HEK293 (cell line): ENCODE measurements around the gene ARMC12.

Experiments
- CTCF ChIA-PET: fragments of 350-600 bp; formaldehyde crosslinking; extraction: SDS; loops from one replicate; lab custom pipeline; 2021; ENCODE audit warnings: antibody characterized with exemption; lab: Yijun Ruan, JAX
- POLR2A ChIA-PET: fragments of 300-600 bp; formaldehyde crosslinking; extraction: SDS; loops from one replicate; lab custom pipeline; 2020; ENCODE audit warnings: antibody characterized with exemption, inconsistent platforms; lab: Yijun Ruan, JAX
- H3K27ac ChIP-seq: fragments of 200-500 bp; sonication (Bioruptor generic); 2 replicates; pipeline ENCODE4 v1.5.1; 2014; ENCODE audit warnings: low read depth, low read length, control low read depth, inconsistent platforms; ENCODE audit errors: extremely low read depth
- H3K36me3 ChIP-seq, 2 experiments: fragments of 200-500 bp in 1 of 2; sonication (Bioruptor generic) in 1 of 2; 1 replicate in 1 of 2; 2 replicates in 1 of 2; pipeline ENCODE4 v1.5.1; 2014 to 2017; ENCODE audit warnings: inconsistent platforms in 2 of 2, low read length in 2 of 2; ENCODE audit not compliant: control insufficient read depth in 2 of 2, insufficient read depth in 1 of 2
- H3K4me1 ChIP-seq: fragments of 200-500 bp; sonication (Bioruptor generic); 2 replicates; pipeline ENCODE4 v1.5.1; 2014; ENCODE audit warnings: mild to moderate bottlenecking, low read length, inconsistent platforms; ENCODE audit not compliant: control insufficient read depth, insufficient read depth
- H3K4me3 ChIP-seq: 2 replicates; pipeline ENCODE4 v1.5.1; 2011; ENCODE audit warnings: low read depth, mild to moderate bottlenecking, control low read depth, low read length, moderate library complexity
- H3K9me3 ChIP-seq: fragments of 200-500 bp; sonication (Bioruptor generic); 2 replicates; pipeline ENCODE4 v1.5.1; 2014; ENCODE audit warnings: low read depth, low read length, inconsistent platforms; ENCODE audit not compliant: control insufficient read depth, insufficient read depth
- BCL11B ChIP-seq: fragments of 450-650 bp; formaldehyde crosslinking; IDR thresholded peaks from 2 replicates; pipeline ENCODE4 v1.5.1; 2016; ENCODE audit warnings: low read depth, missing biosample characterization, missing genetic modification characterization
- INSM2 ChIP-seq: fragments of 450-650 bp; formaldehyde crosslinking; IDR thresholded peaks from 2 replicates; pipeline ENCODE4 v1.5.1; 2016; ENCODE audit warnings: missing biosample characterization, missing genetic modification characterization
- KLF1 ChIP-seq: fragments of 450-650 bp; formaldehyde crosslinking; IDR thresholded peaks from 2 replicates; pipeline ENCODE4 v1.5.1; 2016; ENCODE audit warnings: missing biosample characterization, missing genetic modification characterization
- KLF8 ChIP-seq: fragments of 450-650 bp; formaldehyde crosslinking; IDR thresholded peaks from 2 replicates; pipeline ENCODE4 v1.5.1; 2016; ENCODE audit warnings: missing biosample characterization, missing genetic modification characterization
- PBX3 ChIP-seq: sonication (generic); formaldehyde crosslinking; IDR thresholded peaks from 2 replicates; pipeline ENCODE4 v1.8.1; 2022; ENCODE audit warnings: mild to moderate bottlenecking, moderate library complexity, missing genetic modification reagents
- PRDM10 ChIP-seq: fragments of 450-650 bp; formaldehyde crosslinking; IDR thresholded peaks from 2 replicates; pipeline ENCODE4 v1.5.1; 2016; ENCODE audit warnings: missing biosample characterization, missing genetic modification characterization
- SCRT1 ChIP-seq: fragments of 450-650 bp; formaldehyde crosslinking; IDR thresholded peaks from 2 replicates; pipeline ENCODE4 v1.5.1; 2016; ENCODE audit warnings: missing biosample characterization, missing genetic modification characterization, borderline replicate concordance
- ZBTB48 ChIP-seq: fragments of 450-650 bp; formaldehyde crosslinking; IDR thresholded peaks from 2 replicates; pipeline ENCODE4 v1.5.1; 2016; ENCODE audit warnings: missing biosample characterization, missing genetic modification characterization
- ZBTB8A ChIP-seq: fragments of 450-650 bp; formaldehyde crosslinking; IDR thresholded peaks from 2 replicates; pipeline ENCODE4 v1.5.1; 2016; ENCODE audit warnings: missing biosample characterization, missing genetic modification characterization
- ZIC2 ChIP-seq: fragments of 450-650 bp; formaldehyde crosslinking; IDR thresholded peaks from 2 replicates; pipeline ENCODE4 v1.5.1; 2016; ENCODE audit warnings: missing biosample characterization, missing genetic modification characterization
- ZNF133 ChIP-seq: fragments of 450-650 bp; formaldehyde crosslinking; IDR thresholded peaks from 2 replicates; pipeline ENCODE4 v1.5.1; 2016; ENCODE audit warnings: missing biosample characterization, missing genetic modification characterization
- ZNF24 ChIP-seq: fragments of 450-650 bp; formaldehyde crosslinking; IDR thresholded peaks from 2 replicates; pipeline ENCODE4 v1.5.1; 2016; ENCODE audit warnings: missing biosample characterization, missing genetic modification characterization
- ZNF354C ChIP-seq: fragments of 450-650 bp; formaldehyde crosslinking; IDR thresholded peaks from 2 replicates; pipeline ENCODE4 v1.5.1; 2016; ENCODE audit warnings: missing biosample characterization, missing genetic modification characterization, low read depth, borderline replicate concordance
- ZNF366 ChIP-seq: fragments of 450-650 bp; formaldehyde crosslinking; conservative IDR thresholded peaks from 2 replicates; pipeline ENCODE4 v1.5.1; 2016; ENCODE audit warnings: missing biosample characterization, missing genetic modification characterization
- ZNF398 ChIP-seq: fragments of 450-650 bp; formaldehyde crosslinking; IDR thresholded peaks from 2 replicates; pipeline ENCODE4 v1.5.1; 2017; ENCODE audit warnings: missing biosample characterization, missing genetic modification characterization
- ZNF585B ChIP-seq: fragments of 450-650 bp; formaldehyde crosslinking; IDR thresholded peaks from 2 replicates; pipeline ENCODE4 v1.5.1; 2016; ENCODE audit warnings: missing biosample characterization, missing genetic modification characterization
- ZNF596 ChIP-seq: fragments of 450-650 bp; IDR thresholded peaks from 2 replicates; pipeline ENCODE4 v1.5.0; 2018; ENCODE audit warnings: missing biosample characterization, mild to moderate bottlenecking, missing genetic modification characterization, moderate library complexity
- ZNF692 ChIP-seq: fragments of 450-650 bp; formaldehyde crosslinking; IDR thresholded peaks from 2 replicates; pipeline ENCODE4 v1.5.1; 2016; ENCODE audit warnings: missing biosample characterization, missing genetic modification characterization
- ZNF747 ChIP-seq: fragments of 450-650 bp; formaldehyde crosslinking; IDR thresholded peaks from 2 replicates; pipeline ENCODE4 v1.5.1; 2016; ENCODE audit warnings: missing biosample characterization, missing genetic modification characterization
- ZSCAN30 ChIP-seq: fragments of 450-650 bp; IDR thresholded peaks from 2 replicates; pipeline ENCODE4 v1.5.1; 2018; ENCODE audit warnings: missing biosample characterization, mild to moderate bottlenecking, missing genetic modification characterization, moderate library complexity
- ZXDB ChIP-seq: fragments of 450-650 bp; formaldehyde crosslinking; IDR thresholded peaks from 2 replicates; pipeline ENCODE4 v1.5.1; 2016; ENCODE audit warnings: missing biosample characterization, missing genetic modification characterization
- TF ChIP-seq, protein P1 (sequence below): fragments of 450-650 bp; formaldehyde crosslinking; IDR thresholded peaks from 2 replicates; pipeline ENCODE4 v1.5.1; 2016; ENCODE audit warnings: missing biosample characterization, missing genetic modification characterization

Gene ARMC12

GRCh38 chr6:35687658-35688604 is 48.9 kb upstream of the ARMC12 start (continued):
- peak; percentile 21; the same call in 1 of the 2 replicates for TF ChIP-seq ZIC2
- peak; percentile 75; the same call in 1 of the 2 replicates for TF ChIP-seq ZSCAN30 (tag by site-specific recombination)
- TF ChIP-seq PRDM10 (tag by site-specific recombination), result peak; percentile 65; the same call in 1 of the 2 replicates
- 0 out of 2 replicates have a peak, but pooled peaks have one; percentile 14 for TF ChIP-seq KLF1 (tag by site-specific recombination)
- TF ChIP-seq SCRT1 (tag by site-specific recombination), result peak; percentile 81; the same call in 1 of the 2 replicates
- peak; percentile 44; the same call in 1 of the 2 replicates for TF ChIP-seq ZBTB48 (tag by site-specific recombination)
- TF ChIP-seq, protein P1, sequence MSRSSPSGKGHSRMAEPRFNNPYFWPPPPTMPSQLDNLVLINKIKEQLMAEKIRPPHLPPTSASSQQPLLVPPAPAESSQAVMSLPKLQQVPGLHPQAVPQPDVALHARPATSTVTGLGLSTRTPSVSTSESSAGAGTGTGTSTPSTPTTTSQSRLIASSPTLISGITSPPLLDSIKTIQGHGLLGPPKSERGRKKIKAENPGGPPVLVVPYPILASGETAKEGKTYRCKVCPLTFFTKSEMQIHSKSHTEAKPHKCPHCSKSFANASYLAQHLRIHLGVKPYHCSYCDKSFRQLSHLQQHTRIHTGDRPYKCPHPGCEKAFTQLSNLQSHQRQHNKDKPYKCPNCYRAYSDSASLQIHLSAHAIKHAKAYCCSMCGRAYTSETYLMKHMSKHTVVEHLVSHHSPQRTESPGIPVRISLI (tag by site-specific recombination), result no peak
- peak; percentile 75 for TF ChIP-seq ZBTB8A
- 0 out of 2 replicates have a peak, but pooled peaks have one; percentile 39 for TF ChIP-seq ZNF692 (tag by site-specific recombination)

DNA sequence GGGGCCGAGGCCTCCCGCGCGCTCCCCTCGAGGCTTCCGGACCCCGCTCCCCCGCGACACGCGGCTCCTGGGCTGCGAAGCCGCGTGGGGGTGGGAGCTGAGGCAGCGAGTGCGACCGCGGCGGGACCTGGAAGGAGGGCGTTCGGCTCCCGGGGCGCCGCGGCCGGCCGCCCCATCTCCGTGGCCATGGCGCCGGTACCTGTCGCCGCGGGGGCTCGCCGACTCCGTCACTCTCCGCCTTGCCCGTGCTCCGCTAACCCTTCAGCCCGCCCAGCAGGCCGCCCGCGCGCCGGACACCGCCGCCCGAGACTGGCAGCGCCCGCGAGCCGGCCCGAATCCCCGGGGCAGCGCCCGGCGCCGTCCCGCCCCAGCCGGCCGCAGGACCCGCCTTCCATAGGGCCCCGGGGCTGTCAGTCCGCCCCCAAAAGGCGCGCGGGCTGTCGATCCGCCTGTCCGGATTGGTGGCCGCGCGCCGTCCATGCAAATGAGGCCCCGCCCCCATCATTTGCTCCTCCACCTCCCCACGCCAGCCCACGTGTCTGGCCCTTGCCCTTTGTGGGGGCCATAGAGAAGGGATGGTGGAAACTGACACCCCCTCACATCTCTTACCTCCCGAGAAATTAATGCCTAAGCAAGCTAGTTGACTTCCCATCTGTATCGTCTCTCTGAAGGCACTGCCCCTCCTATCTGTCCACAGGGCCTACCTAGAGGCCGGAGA is 48.1 kb upstream of the ARMC12 start, which contains the start of gene FKBP5:
Gene FKBP5 (minus strand): TSS at position 311 of the 718 bp plus-strand sequence. CDS start 46,091 bp downstream, outside the sequence.
- CTCF ChIA-PET, result interaction anchor here (0.8 kb wide), 1 partner anchor 15 kb away, joined by 3 read pairs; no protein-coding TSS in a partner anchor
- TF ChIP-seq INSM2 (no peak), PBX3 (CRISPR knock-in tag) (peak; percentile 92; the same call in 1 of the 2 replicates), ZNF24 (tag by site-specific recombination) (peak; percentile 48; the same call in 1 of the 2 replicates), ZNF585B (tag by site-specific recombination) (peak; percentile 57), ZNF354C (no peak), KLF8 (tag by site-specific recombination) (peak; percentile 19; the same call in 1 of the 2 replicates), ZNF133 (tag by site-specific recombination) (no peak), ZNF366 (tag by site-specific recombination) (no peak), ZNF398 (tag by site-specific recombination) (0 out of 2 replicates have a peak, but pooled peaks have one; percentile 9), ZXDB (tag by site-specific recombination) (peak; percentile 59), ZNF596 (tag by site-specific recombination) (peak; percentile 59; the same call in 1 of the 2 replicates), ZNF747 (tag by site-specific recombination) (no peak), BCL11B (tag by site-specific recombination) (0 out of 2 replicates have a peak, but pooled peaks have one; percentile 69)

More for the DNA sequence above, 48.1 kb upstream of the ARMC12 start, which contains the start of gene FKBP5:
- Histone ChIP-seq H3K36me3 (peaks cover 0 to 5% of the 10 kb centered on the region in 2 experiments; a peak in 1 of 3 replicates), H3K9me3 (no peaks in the 10 kb centered on the region), H3K4me3 (peak within 1 kb of the TSS; percentile 72), H3K27ac (peak within 1 kb of the TSS; percentile 92), H3K4me1 (no peaks in the 10 kb centered on the region)
- POLR2A ChIA-PET, result interaction anchor here (1.1 to 1.4 kb wide), 3 partner anchors 37 to 44 kb away, joined by 4 to 5 read pairs (median 4); no protein-coding TSS in a partner anchor
